Trophoblast cell (in vitro differentiated cells and primary cell): ENCODE data around the gene SMAD4.

ENCODE experiments used
- DNase-seq, 2 donors: peaks; one replicate each; pipeline ENCODE4 v3.0.0-alpha.2; 2016
- H2AFZ ChIP-seq: 2 replicates; pipeline ENCODE4 v1.6.1; 2013; ENCODE audit warnings: low read length, moderate library complexity, mild to moderate bottlenecking; ENCODE audit not compliant: insufficient read depth, poor library complexity
- H2AK5ac ChIP-seq: 2 replicates; pipeline ENCODE4 v1.6.1; 2013; ENCODE audit warnings: mild to moderate bottlenecking, low read length
- H2BK120ac ChIP-seq: 2 replicates; pipeline ENCODE4 v1.6.1; 2013; ENCODE audit warnings: low read length, mild to moderate bottlenecking, moderate library complexity; ENCODE audit not compliant: insufficient read depth, poor library complexity
- H2BK12ac ChIP-seq: 2 replicates; pipeline ENCODE4 v1.6.1; 2013; ENCODE audit warnings: mild to moderate bottlenecking, low read length, moderate library complexity
- H2BK5ac ChIP-seq: 2 replicates; pipeline ENCODE4 v1.6.1; 2013; ENCODE audit warnings: low read length, low read depth, moderate library complexity, mild to moderate bottlenecking; ENCODE audit not compliant: poor library complexity
- H3K14ac ChIP-seq: 2 replicates; pipeline ENCODE4 v1.6.1; 2013; ENCODE audit warnings: mild to moderate bottlenecking, low read length
- H3K18ac ChIP-seq: 2 replicates; pipeline ENCODE4 v1.6.1; 2013; ENCODE audit warnings: mild to moderate bottlenecking, low read length
- H3K23ac ChIP-seq: 2 replicates; pipeline ENCODE4 v1.6.1; 2013; ENCODE audit warnings: low read length
- H3K27ac ChIP-seq: 2 replicates; pipeline ENCODE4 v1.5.1; 2013; ENCODE audit warnings: low read depth, mild to moderate bottlenecking, inconsistent platforms, low read length, moderate library complexity
- H3K27me3 ChIP-seq: 2 replicates; pipeline ENCODE4 v1.6.1; 2013; ENCODE audit warnings: inconsistent platforms, mild to moderate bottlenecking, low read length, moderate library complexity; ENCODE audit not compliant: insufficient read depth
- H3K36me3 ChIP-seq, 2 experiments: 1 replicate in 1 of 2; 2 replicates in 1 of 2; pipeline ENCODE4 v1.6.1; 2013; ENCODE audit warnings: low read length in 2 of 2, mild to moderate bottlenecking in 2 of 2, moderate library complexity in 1 of 2; ENCODE audit not compliant: insufficient read depth in 2 of 2, control insufficient read depth in 1 of 2
- H3K4ac ChIP-seq: 2 replicates; pipeline ENCODE4 v1.6.1; 2013; ENCODE audit warnings: low read depth, mild to moderate bottlenecking, low read length, moderate library complexity
- H3K4me1 ChIP-seq, 2 experiments: 1 replicate in 1 of 2; 2 replicates in 1 of 2; pipeline ENCODE4 v1.6.1; 2013; ENCODE audit warnings: low read length in 2 of 2, mild to moderate bottlenecking in 2 of 2, moderate library complexity in 1 of 2; ENCODE audit not compliant: insufficient read depth in 2 of 2, control insufficient read depth in 1 of 2
- H3K4me2 ChIP-seq: 2 replicates; pipeline ENCODE4 v1.6.1; 2013; ENCODE audit warnings: inconsistent platforms, mild to moderate bottlenecking, low read length, moderate library complexity
- H3K4me3 ChIP-seq: 2 replicates; pipeline ENCODE4 v1.5.1; 2013; ENCODE audit warnings: mild to moderate bottlenecking, low read depth, low read length, inconsistent platforms
- H3K79me1 ChIP-seq: one replicate; pipeline ENCODE4 v1.6.1; 2013; ENCODE audit warnings: low read length
- H3K79me2 ChIP-seq: 2 replicates; pipeline ENCODE4 v1.6.1; 2013; ENCODE audit warnings: low read length, mild to moderate bottlenecking; ENCODE audit not compliant: control insufficient read depth, insufficient read depth, poor library complexity
- H3K9ac ChIP-seq: 2 replicates; pipeline ENCODE4 v1.6.1; 2013; ENCODE audit warnings: mild to moderate bottlenecking, low read length
- H3K9me3 ChIP-seq: 2 replicates; pipeline ENCODE4 v1.6.1; 2013; ENCODE audit warnings: low read depth, mild to moderate bottlenecking, control low read depth, inconsistent platforms, low read length; ENCODE audit not compliant: insufficient read depth
- H4K12ac ChIP-seq: 2 replicates; pipeline ENCODE4 v1.6.1; 2013; ENCODE audit warnings: low read depth, mild to moderate bottlenecking, low read length, moderate library complexity
- H4K8ac ChIP-seq: 2 replicates; pipeline ENCODE4 v1.6.1; 2013; ENCODE audit warnings: low read depth, mild to moderate bottlenecking, low read length, moderate library complexity
- H4K91ac ChIP-seq: one replicate; pipeline ENCODE4 v1.6.1; 2013; ENCODE audit warnings: low read depth, mild to moderate bottlenecking, low read length, moderate library complexity
- WGBS: extraction: QIAGEN DNeasy Blood & Tissue Kit; methylation state at CpG from one replicate; pipeline ENCODE4 v1.1.7; 2013; ENCODE audit warnings: missing lambda C conversion rate; ENCODE audit not compliant: insufficient read length, insufficient coverage; ENCODE audit errors: extremely low coverage; 5-methylcytosine and 5-hydroxymethylcytosine counted together

Gene SMAD4

DNA sequence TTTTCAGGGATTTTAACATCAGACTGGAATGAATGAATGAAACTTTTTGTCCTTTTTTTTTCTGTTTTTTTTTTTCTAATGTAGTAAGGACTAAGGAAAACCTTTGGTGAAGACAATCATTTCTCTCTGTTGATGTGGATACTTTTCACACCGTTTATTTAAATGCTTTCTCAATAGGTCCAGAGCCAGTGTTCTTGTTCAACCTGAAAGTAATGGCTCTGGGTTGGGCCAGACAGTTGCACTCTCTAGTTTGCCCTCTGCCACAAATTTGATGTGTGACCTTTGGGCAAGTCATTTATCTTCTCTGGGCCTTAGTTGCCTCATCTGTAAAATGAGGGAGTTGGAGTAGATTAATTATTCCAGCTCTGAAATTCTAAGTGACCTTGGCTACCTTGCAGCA is 53.4 kb downstream of the SMAD4 start:
- Histone ChIP-seq H4K91ac (no peak overlapping the region), H2BK120ac (no peak overlapping the region), H3K4ac (no peak overlapping the region), H3K4me1 (no peaks in the 10 kb centered on the region), H3K27me3 (no peaks in the 10 kb centered on the region), H2AFZ (no peak overlapping the region), H3K27ac (no peak overlapping the region), H3K79me1 (no peaks in the 10 kb centered on the region), H3K14ac (no peak overlapping the region), H3K9ac (no peak overlapping the region), H3K4me3 (no peak overlapping the region), H2AK5ac (no peak overlapping the region), H3K4me2 (no peak overlapping the region), H3K18ac (no peak overlapping the region), H3K9me3 (no peaks in the 10 kb centered on the region), H4K8ac (no peak overlapping the region), H3K36me3 (peaks cover 7 to 9% of the 10 kb centered on the region in 2 experiments), H2BK12ac (no peak overlapping the region), H4K12ac (no peak overlapping the region), H2BK5ac (no peak overlapping the region), H3K79me2 (no peaks in the 10 kb centered on the region), H3K23ac (no peak overlapping the region)
- no CpG with 5 or more reads among the region's 1 CpG for WGBS
- no peak for DNase-seq

DNA sequence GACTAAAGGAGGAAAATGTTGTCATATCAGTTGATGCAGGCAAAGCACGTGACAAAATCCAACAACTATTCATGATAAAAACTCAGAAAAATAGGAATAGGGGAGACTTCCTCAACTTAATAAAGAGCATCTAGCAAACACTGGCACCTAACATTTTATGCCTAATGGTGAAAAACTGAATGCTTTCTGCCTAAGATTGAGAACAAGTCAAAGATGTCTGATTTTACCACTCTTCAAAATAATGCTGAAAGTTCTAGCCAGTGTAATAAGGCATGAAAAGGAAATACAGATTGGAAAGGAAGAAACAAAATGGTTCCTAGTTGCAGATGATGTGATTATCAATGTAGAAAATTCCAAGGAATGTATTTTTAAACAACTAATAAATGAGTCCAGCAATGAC is 58.4 kb downstream of the SMAD4 start:
- H3K27ac ChIP-seq: no peak overlapping the region
- H2BK12ac ChIP-seq: no peak overlapping the region
- no peak overlapping the region for H4K8ac ChIP-seq
- H3K4ac ChIP-seq: no peak overlapping the region
- H3K4me2 ChIP-seq: no peak overlapping the region
- H2AK5ac ChIP-seq: no peak overlapping the region
- no peaks in the 10 kb centered on the region for H3K9me3 ChIP-seq
- H3K9ac ChIP-seq: no peak overlapping the region
- H3K79me1 ChIP-seq: no peaks in the 10 kb centered on the region
- no peaks in the 10 kb centered on the region for H3K4me1 ChIP-seq
- H4K91ac ChIP-seq: no peak overlapping the region
- H3K27me3 ChIP-seq: no peaks in the 10 kb centered on the region
- H3K18ac ChIP-seq: no peak overlapping the region
- peaks cover 3 to 4% of the 10 kb centered on the region in 2 experiments for H3K36me3 ChIP-seq
- no peak overlapping the region for H2BK120ac ChIP-seq
- no CpG with 5 or more reads among the region's 1 CpG for WGBS
- H3K79me2 ChIP-seq: no peaks in the 10 kb centered on the region
- DNase-seq: no peak
- H4K12ac ChIP-seq: no peak overlapping the region
- H3K4me3 ChIP-seq: no peak overlapping the region
- H3K23ac ChIP-seq: no peak overlapping the region
- H2AFZ ChIP-seq: no peak overlapping the region
- H2BK5ac ChIP-seq: no peak overlapping the region
- no peak overlapping the region for H3K14ac ChIP-seq

DNA sequence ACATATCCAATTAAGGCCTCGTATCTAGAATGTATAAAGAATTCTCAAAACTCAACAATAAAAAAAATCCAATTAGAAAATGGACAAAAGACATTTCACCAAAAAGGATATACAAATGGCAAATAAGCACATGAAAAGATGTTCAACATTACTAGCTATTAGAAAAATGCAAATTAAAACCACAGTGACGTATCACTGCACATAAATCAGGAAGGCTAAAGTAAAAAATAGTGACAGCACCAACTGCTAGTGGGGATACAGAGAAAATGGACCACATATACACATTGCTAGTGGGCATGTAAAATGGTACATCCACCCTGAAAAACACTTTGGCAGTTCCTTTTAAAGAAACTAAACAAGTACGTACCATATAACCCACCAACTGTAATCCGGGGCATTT is 59.7 kb downstream of the SMAD4 start:
- Histone ChIP-seq H3K4ac (no peak overlapping the region), H3K79me1 (no peaks in the 10 kb centered on the region), H2AFZ (no peak overlapping the region), H2BK120ac (no peak overlapping the region), H2AK5ac (no peak overlapping the region), H3K9me3 (no peaks in the 10 kb centered on the region), H3K23ac (no peak overlapping the region), H4K12ac (no peak overlapping the region), H3K27me3 (no peaks in the 10 kb centered on the region), H3K18ac (no peak overlapping the region), H3K4me2 (no peak overlapping the region), H3K36me3 (peaks cover 2 to 3% of the 10 kb centered on the region in 2 experiments), H3K14ac (no peak overlapping the region), H3K4me3 (no peak overlapping the region), H3K79me2 (no peaks in the 10 kb centered on the region), H2BK5ac (no peak overlapping the region), H3K9ac (no peak overlapping the region), H4K91ac (no peak overlapping the region), H2BK12ac (no peak overlapping the region), H4K8ac (no peak overlapping the region), H3K27ac (no peak overlapping the region), H3K4me1 (no peaks in the 10 kb centered on the region)
- no peak for DNase-seq
- no CpG with 5 or more reads among the region's 4 CpGs for WGBS

DNA sequence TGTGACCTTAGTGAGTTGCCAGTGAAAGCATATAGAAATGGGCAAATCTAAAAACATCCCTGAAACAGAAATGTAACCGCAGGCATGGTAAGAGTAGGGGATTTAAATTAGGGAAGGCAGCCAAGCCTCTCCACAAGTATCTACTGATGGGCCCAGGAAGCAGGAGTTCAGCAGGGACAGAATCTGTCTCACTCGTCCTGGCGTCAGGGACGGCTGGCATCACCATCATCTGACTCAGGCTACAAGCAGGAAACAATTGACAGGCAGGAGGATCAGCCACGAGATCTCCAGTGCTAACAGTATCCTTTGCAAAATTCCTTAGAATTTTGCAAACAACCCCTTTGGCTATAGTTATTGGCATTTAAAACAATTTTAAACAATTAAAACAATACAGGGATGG is 61.3 kb downstream of the SMAD4 start:
- no peak for DNase-seq
- H3K4me1 ChIP-seq: no peaks in the 10 kb centered on the region
- H3K23ac ChIP-seq: no peak overlapping the region
- H4K8ac ChIP-seq: no peak overlapping the region
- no peak overlapping the region for H2AK5ac ChIP-seq
- H3K36me3 ChIP-seq: peaks cover 1 to 2% of the 10 kb centered on the region in 2 experiments
- H3K27me3 ChIP-seq: no peaks in the 10 kb centered on the region
- no peak overlapping the region for H4K91ac ChIP-seq
- no peak overlapping the region for H3K4me2 ChIP-seq
- H2AFZ ChIP-seq: no peak overlapping the region
- H3K18ac ChIP-seq: no peak overlapping the region
- H3K4ac ChIP-seq: no peak overlapping the region
- no peak overlapping the region for H4K12ac ChIP-seq
- no peak overlapping the region for H3K14ac ChIP-seq
- H2BK5ac ChIP-seq: no peak overlapping the region
- no CpG with 5 or more reads among the region's 5 CpGs for WGBS
- no peak overlapping the region for H3K4me3 ChIP-seq
- no peak overlapping the region for H2BK120ac ChIP-seq
- H3K9ac ChIP-seq: no peak overlapping the region
- H3K27ac ChIP-seq: no peak overlapping the region
- H2BK12ac ChIP-seq: no peak overlapping the region
- no peaks in the 10 kb centered on the region for H3K79me2 ChIP-seq
- no peaks in the 10 kb centered on the region for H3K79me1 ChIP-seq
- no peaks in the 10 kb centered on the region for H3K9me3 ChIP-seq
